Fibroblast of skin of left biceps (primary cell): ENCODE data around the gene CCL19.

Experiments used
- DNase-seq, 2 experiments: peaks; one replicate each; pipeline ENCODE4 v3.0.0-alpha.2; 2013; ENCODE audit warnings: low read depth in 2 of 2

CCL19 gene

DNA sequence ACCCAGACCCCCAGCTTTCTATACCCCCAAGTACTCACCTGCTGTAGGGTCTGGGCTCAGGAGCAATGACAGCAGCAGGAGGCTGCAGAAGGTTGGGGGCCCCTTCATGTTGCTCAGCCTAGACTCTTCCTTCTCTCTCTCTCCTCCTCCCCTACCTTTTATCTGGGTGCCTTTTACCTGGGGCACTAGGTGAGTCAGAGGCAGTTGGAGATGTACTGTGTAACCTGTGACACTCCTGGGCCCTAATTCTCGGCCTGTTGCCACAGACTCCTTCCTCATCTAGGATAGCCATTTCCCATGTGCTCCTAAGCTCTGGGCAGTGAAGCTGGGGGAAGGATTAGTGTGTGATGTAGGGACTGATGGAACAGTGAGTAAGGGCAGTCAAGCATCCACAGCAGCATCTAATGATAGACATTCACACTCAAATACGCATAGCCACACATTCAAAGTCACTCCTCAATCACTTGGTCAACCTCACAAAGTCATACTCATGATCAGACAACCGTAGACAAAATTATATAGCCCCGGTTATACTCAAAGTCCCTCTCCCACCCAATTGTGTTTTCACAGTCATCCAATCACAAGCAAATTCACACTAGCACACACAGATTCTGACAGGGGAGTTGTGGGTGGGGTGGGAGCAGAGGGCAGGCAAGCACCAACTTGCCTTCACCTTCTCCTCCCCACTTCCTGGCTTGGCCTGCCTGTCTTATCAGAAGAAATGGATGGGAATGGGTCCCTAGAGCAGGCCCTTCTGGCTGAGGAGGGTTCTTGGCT, 28.4 kb downstream of the CCL19 start, which contains the start of gene CCL27:
Gene CCL27 (minus strand): TSS at position 132 of the 777 bp plus-strand sequence. CDS start 24 bp downstream, at position 108.
- no peak for DNase-seq

DNA sequence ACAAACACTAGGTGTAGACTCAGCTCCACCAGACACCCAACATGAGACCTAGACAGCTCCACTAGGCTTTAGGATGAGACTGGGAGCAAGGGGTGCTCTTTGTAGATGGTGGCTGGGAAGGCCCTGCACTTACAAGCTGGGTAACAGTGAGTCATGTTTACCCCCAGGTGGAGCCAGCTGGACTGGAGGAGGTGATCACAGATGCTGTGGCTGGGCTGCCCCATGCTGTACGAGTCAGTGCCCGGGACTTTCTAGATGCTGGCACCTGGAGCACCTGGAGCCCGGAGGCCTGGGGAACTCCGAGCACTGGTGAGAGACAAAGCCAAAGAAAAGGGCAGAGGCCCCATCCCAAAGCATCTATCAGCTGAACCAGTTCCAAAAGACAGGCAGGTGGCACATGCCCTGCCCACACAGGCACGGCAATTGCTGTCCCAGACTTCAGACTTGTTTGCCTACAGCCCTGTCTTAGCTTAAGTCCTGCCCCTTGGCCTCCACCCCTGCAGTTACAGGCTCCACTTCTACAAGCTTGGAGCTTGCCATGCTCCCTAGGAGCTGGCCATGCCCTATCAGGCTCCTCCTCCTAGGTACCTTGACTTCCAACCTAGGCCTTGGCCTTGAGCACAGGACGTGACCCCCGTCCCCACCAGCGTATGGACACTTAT, 31.4 kb downstream of the CCL19 start:
- DNase-seq: no peak

DNA sequence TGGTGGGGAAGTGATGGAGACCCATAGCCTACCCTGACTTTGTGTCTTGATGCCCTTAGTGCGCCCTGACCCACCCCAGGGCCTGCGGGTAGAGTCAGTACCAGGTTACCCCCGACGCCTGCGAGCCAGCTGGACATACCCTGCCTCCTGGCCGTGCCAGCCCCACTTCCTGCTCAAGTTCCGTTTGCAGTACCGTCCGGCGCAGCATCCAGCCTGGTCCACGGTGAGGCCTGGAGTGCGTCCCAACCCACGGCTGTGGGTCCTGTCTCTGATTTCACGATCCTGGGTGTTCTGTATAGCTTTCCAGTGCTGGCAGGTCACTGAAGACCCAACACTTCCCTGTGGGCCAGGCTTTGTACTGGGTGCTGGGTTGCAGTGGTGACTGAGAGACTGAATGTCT, 32.6 kb downstream of the CCL19 start:
- DNase-seq: no peak

DNA sequence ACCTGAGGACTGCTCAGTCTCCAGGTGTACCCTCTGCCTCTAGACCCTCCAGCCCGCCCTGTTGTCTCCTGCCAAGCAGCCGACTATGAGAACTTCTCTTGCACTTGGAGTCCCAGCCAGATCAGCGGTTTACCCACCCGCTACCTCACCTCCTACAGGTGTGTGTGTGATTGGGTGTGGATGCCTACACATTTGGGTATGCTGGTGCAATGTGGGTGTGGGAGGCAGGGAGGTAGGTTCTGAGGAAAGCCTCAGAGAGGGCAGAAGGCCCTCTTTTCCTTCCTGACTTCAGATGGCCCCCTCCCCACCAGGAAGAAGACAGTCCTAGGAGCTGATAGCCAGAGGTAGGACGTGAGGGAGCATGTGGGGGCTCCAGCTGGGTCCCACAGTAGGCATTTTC, 34.1 kb downstream of the CCL19 start:
- no peak for DNase-seq

DNA sequence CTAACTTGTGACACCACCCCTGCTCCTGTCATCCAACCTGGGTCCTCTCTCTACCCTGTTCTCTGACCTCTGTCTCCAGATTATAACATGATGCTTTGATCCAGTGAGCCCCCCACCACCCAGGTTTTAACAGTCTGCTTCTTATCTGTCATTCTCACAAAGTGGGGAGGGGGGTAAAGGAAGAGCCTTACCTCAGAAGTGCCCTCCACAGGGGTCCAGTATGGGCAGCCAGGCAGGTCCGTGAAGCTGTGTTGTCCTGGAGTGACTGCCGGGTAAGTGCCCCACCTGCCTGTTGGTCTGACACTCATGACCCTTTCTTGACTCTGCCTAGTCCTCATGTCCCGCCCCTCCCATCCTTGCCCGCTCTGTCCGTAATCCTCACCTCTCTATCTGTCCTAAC, 35.7 kb downstream of the CCL19 start:
- no peak for DNase-seq

DNA sequence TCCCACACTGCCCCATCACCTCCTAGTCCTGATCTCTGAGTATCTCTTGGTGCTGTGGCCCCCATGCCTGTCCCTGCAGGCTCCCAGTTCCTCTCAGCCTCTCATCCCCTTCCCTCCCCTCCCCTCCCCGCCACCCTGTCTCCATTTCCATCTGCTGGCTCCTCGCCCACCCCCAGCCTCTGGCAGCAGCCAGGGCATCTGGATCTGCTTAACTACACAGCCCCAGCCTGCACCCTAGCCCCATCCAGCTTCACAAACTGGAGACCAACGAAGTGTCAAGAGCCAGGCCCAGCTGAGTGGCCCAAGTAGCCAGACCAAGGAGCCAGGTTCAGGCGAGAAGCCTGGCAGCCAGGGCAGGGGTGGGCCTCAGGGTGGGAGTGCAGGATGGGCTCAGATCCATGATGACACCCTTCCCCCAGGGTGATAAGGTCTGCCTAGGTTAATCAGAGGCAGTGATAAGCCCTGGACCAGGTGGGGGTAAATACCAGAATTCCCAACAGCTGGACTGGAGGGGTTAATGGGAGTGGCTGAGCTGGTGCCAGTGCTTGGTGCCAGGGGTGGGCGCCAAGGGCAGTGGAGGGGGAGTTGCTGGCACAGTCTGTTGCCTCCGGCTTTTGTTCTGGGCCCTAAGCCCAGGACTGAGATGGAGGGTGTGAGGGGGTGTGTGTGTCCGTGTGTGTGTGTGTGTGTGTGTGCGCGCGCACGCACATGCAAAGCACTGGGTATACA, 36.6 kb downstream of the CCL19 start:
- peak; percentile 76 to 78 for DNase-seq

DNA sequence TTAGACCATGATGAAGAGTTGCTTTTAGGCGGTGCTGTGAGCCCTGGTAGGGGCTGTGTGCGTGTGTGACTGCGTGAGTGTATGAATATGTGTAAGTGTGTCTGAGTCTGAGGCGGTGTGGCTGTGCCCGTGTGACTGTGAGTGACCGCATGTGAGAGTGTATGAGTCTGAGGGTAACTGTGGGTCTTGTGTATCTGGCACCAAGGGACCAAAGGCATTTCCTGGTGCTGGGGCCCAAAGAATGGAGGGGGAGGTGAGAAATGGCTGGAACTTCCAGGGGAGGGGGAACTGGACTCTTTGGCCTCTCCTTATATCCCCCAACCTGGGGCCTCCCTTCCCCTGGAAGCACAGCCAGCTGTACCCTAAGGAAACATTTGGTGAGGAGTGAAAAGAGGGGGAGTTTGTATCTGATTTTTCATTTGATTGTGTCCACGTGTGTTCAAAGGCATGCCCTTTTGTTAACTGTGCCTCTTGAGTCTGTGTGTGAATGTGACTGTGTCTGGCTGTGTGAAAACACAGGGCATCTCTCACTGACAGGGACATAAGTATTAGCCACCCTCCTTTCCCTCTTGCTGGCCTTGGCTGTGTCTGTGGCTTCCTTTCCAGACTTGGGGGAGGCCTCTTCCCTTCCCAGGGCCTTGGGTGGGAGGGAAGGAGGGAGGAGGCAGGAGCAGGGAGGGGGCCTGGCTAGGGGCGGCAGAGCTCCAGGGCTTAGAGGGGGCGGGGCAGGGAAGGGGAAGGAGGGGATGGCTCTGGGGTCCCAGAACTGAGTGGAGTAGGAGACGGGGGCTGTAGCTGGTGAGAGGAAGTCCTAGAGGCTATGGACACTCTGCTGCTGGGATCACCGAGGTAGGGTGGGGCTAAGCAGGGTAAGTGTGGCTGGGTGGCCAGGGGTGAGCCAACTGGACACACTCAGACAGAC, 37.7 kb downstream of the CCL19 start:
- DNase-seq: no peak

DNA sequence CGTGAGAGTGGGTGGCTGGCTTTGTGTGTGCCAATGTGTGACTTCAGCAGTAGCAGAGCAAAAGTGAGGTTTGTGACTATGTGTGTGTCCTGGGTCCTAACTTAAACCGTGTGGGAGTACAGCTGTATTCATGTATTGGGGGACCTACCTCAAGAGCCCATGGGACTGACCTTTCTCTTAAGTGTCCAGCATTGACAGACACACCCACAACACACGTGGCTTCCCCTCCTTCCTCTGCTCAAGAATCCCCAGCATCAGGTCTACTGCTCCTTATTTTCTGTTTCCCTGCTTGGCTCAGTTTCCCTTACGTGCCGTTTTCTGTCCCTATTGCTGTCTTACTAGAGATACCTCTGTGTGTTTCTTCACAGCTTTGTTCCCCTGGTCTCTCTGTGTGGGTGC, 38.5 kb downstream of the CCL19 start:
- DNase-seq: no peak

DNA sequence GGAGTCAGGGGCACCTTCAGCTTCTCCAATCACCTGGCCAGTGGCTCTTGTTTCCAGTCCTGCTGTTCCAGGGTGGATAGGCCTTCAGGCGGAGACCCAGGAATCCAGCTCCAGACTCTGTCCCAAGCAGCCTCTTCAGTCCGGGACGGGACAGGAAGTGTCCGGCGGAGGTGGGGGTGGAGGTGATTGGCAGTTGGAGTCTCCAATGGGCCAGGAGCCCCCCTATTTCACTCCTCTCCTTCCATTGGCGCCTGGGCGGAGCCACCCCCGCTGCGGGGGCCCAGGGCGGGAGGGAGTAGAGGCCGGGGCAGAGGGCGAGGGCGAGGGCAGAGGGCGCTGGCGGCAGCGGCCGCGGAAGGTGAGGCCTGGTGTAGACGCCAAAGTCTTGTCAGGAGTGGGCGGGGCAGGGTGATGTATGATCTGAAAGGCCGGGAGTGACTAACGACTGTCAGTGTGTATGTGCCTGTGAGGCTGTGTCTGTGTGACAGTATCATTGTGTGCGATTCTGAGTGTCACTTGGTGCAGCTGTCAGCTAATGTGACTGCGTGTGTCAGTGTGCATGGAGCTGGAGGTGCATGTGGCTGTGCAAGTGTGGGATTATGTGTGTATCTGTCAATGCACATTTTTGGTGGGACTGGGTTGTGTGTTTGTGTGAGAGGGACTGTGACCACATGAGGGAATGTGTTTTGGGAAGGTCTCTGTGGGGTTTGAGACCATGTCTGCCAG, 39.0 kb downstream of the CCL19 start, which contains the start of gene IL11RA:
Gene IL11RA (plus strand): TSS at position 310 of the 726 bp plus-strand sequence. CDS start 3,033 bp downstream, outside the sequence.
- no peak for DNase-seq

DNA sequence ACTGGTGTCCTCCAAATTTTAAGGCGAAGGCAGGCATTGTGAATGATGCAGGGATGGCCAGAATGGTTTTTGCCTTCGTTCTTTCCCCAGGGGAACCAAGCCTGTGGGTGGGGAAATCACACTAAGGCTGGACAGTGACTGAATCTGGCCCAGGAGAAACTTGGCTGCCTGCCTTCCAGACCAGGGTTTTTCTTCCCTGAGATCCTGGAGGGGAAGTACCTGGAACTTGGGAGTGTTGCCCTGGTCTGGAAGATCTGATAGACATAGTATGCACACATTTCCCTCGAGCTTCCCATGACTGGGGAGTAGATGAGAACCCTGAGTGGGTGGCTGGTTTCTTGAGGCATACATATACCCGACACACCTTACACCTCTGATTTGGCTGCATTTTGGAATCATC, 39.8 kb downstream of the CCL19 start:
- DNase-seq: no peak

DNA sequence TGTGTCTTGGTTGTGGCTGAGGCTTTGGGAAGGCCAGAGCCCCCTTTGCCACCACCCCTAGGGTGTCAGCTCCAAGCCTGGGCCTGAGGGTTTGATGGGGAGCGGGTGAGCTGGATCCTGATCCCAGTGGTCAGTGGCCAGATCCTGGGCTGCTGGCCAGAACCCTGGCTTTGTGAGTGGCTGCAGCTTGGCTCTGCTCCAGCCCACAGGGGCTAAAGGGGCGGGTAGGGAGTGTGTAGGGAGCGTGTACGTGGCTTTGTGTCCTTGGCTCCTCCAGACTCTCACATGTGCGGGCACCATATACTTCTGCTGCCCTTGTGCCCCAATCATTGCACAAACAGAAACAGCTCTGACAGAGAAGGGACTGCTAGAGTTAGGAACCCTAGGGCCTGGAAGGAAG, 40.3 kb downstream of the CCL19 start:
- DNase-seq: no peak

DNA sequence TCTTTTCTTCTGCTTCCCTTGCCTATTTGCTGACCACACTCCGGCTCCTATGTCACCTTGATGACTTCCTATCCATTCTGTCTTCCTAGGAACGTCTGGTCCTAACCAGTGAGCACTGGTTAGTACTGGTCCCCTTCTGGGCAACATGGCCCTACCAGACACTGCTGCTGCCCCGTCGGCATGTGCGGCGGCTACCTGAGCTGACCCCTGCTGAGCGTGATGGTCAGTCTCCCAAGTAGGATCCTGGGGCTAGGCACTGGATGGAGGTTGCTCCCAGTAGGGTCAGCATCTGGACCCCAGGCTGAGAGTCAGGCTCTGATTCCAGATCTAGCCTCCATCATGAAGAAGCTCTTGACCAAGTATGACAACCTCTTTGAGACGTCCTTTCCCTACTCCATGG, 42.4 kb downstream of the CCL19 start:
- no peak for DNase-seq

DNA sequence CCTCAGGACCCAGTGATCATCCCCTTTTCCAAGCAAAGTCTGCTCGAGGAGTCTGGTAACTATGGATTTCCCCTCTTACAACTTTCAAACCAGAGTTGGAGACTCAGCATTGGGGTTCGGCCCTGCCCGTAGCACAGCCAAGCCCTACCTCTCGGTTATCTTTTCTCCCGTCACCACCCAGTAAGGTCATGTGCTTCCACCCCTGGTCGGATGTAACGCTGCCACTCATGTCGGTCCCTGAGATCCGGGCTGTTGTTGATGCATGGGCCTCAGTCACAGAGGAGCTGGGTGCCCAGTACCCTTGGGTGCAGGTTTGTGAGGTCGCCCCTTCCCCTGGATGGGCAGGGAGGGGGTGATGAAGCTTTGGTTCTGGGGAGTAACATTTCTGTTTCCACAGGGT, 43.4 kb downstream of the CCL19 start:
- no peak for DNase-seq

DNA sequence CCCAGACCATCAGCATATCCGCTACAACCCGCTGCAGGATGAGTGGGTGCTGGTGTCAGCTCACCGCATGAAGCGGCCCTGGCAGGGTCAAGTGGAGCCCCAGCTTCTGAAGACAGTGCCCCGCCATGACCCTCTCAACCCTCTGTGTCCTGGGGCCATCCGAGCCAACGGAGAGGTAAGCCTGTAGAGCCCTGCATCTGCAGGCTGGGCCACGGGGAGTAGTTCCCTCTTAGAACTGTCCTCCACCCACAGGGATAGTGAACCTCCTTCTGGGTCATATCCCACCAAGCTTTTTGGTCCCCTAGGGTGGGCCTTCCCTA, 44.0 kb downstream of the CCL19 start:
- no peak for DNase-seq

DNA sequence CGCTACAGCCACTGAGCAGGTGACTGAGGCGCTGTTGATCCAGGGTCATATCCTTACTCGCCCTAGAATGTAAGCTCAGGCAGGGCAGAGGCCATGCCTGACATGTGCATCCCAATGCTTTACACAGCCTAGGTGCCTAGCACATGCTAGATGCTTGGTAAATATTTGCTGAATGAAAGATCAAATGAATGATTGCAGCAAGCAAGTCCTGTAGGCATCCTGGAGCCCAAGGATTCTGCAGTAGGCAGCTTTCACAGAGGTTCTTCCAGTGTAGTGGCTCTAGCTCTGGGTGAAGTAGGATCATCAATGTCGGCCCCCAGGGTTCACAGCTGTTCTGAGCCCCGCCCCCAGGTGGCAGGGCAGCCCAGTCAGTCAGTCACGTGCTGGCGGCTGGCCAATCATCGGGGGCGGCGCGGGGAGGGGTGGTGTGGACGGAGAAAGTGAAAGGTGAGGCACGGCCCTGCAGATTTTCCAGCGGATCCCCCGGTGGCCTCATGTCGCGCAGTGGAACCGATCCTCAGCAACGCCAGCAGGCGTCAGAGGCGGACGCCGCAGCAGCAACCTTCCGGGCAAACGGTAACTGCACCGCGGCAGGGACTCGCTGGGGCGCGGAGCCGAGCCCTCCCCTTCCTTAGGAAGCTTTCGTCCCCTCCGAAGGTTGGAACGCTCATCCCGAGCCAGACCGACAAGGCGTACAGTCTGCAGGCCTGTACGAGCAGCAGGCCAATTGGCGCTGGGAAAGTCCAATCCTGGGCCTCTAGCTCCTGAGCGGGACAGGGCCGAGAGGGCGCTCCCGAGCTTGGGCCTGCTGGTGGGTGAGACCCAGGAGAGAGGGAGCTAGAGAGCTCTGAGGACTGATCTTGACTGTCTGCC, 44.6 kb downstream of the CCL19 start, which contains the start of gene GALT:
Gene GALT (plus strand): TSS at position 465 of the 873 bp plus-strand sequence. CDS start 30 bp downstream, at position 495.
- DNase-seq: no peak

DNA sequence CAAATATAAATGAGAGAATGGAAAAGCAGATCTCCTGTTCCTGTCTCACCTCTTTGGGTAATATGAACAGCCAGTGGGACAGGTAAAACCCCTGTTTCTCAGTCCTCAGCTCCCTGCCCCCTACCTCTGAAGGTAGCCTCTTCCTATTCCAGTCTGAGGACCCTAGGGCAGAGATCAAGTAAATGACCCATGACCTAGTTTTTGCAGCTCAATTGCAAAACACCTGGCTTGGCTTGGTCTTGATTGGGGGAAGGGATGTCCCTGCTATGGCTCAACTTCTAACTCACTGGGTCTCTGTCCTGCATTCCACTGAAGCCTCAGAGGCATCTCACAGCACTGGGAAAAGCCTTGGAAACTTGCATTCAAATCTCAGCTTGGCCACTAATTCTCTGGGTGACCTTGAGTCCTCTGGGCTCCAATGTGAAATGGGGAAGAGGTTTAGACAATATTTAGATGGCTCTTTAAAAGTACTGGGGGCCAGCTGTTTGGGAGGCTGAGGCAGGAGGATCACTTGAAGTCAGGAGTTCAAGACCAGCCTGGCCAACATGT, 46.2 kb downstream of the CCL19 start:
- DNase-seq: no peak

DNA sequence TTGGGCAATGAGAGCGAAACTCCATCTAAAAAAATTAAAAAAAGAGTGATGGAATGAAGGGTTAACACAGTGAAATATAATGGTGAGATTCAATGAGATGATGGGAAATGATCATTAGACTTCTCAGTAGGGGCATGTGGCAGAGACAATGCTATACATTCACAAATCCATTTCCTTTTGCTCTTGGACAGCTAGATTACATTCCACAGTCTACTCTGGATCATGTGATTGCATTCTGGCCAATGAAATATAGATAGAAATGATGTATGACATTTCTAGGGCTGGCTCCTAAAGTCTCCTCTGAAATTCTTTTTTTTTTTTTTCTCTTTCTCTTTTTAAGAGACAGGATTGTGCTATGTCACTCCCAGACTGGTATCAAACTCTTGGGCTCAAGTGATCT, 48.4 kb downstream of the CCL19 start:
- no peak for DNase-seq
